A549 (cell line): ENCODE measurements around the gene OR9A2.

Experiments used
- CBX8 ChIP-seq: fragments of 200-600 bp; sonication (generic); IDR thresholded peaks from 2 replicates; pipeline ENCODE4 v1.6.1; 2016
- HOXA7 ChIP-seq: fragments of 250-450 bp; sonication (Bioruptor Pico); IDR thresholded peaks from 2 replicates; pipeline ENCODE4 v1.5.0; 2020; ENCODE audit warnings: mild to moderate bottlenecking, moderate library complexity
- JUNB ChIP-seq: fragments of >200 bp; sonication (Bioruptor Twin); formaldehyde crosslinking; IDR thresholded peaks from 2 replicates; pipeline ENCODE4 v1.6.1; 2016
- KDM1A ChIP-seq: fragments of 200-600 bp; sonication (generic); IDR thresholded peaks from 2 replicates; pipeline ENCODE4 v1.6.1; 2016; ENCODE audit warnings: low read depth, mild to moderate bottlenecking
- PHF8 ChIP-seq: fragments of 200-600 bp; sonication (generic); IDR thresholded peaks from 2 replicates; pipeline ENCODE4 v1.6.1; 2016; ENCODE audit warnings: low read depth, mild to moderate bottlenecking, antibody characterized with exemption, moderate library complexity, borderline replicate concordance
- RARB ChIP-seq: fragments of 250-450 bp; sonication (Bioruptor Pico); IDR thresholded peaks from 2 replicates; pipeline ENCODE4 v1.8.0; 2021; ENCODE audit warnings: mild to moderate bottlenecking, moderate library complexity
- ZSCAN20 ChIP-seq: fragments of 250-450 bp; sonication (Bioruptor Pico); IDR thresholded peaks from 2 replicates; pipeline ENCODE4 v1.8.0; 2022; ENCODE audit warnings: mild to moderate bottlenecking, moderate library complexity
- TF ChIP-seq, protein P1 (sequence below): fragments of >200 bp; sonication (Bioruptor Twin); formaldehyde crosslinking; IDR thresholded peaks from 3 replicates; pipeline ENCODE4 v1.5.1; 2016
- TF ChIP-seq, protein P2 (sequence below): fragments of 200-600 bp; sonication (generic); IDR thresholded peaks from 2 replicates; pipeline ENCODE4 v1.6.1; 2016; ENCODE audit warnings: antibody characterized with exemption, mild to moderate bottlenecking, moderate library complexity

DNA sequence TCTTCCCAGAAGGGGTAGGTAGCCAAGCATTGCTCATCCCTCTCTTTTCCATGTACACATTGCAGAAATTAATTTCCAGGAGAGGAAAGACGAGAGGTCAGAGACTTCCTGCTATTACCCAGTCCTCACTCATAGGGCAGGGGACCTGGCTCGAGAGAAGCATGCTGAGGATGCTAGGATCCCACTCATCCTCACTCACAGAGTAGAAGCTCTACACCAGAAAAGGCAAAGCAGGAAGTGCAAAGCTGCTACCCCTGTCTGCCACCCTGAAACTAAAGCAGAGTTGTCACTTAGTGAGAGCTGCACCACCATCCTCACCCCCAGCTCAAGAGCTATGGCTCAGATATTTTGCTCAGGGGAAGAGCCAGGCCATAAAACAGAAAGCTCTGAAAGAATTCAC lies 9.9 kb downstream of the OR9A2 start:
- TF ChIP-seq RARB (no peak), KDM1A (no peak), HOXA7 (CRISPR knock-in tag) (no peak), ZSCAN20 (CRISPR knock-in tag) (no peak), JUNB (no peak), PHF8 (no peak), CBX8 (no peak)
- TF ChIP-seq, protein P1, sequence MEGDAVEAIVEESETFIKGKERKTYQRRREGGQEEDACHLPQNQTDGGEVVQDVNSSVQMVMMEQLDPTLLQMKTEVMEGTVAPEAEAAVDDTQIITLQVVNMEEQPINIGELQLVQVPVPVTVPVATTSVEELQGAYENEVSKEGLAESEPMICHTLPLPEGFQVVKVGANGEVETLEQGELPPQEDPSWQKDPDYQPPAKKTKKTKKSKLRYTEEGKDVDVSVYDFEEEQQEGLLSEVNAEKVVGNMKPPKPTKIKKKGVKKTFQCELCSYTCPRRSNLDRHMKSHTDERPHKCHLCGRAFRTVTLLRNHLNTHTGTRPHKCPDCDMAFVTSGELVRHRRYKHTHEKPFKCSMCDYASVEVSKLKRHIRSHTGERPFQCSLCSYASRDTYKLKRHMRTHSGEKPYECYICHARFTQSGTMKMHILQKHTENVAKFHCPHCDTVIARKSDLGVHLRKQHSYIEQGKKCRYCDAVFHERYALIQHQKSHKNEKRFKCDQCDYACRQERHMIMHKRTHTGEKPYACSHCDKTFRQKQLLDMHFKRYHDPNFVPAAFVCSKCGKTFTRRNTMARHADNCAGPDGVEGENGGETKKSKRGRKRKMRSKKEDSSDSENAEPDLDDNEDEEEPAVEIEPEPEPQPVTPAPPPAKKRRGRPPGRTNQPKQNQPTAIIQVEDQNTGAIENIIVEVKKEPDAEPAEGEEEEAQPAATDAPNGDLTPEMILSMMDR: no peak
- TF ChIP-seq, protein P2, sequence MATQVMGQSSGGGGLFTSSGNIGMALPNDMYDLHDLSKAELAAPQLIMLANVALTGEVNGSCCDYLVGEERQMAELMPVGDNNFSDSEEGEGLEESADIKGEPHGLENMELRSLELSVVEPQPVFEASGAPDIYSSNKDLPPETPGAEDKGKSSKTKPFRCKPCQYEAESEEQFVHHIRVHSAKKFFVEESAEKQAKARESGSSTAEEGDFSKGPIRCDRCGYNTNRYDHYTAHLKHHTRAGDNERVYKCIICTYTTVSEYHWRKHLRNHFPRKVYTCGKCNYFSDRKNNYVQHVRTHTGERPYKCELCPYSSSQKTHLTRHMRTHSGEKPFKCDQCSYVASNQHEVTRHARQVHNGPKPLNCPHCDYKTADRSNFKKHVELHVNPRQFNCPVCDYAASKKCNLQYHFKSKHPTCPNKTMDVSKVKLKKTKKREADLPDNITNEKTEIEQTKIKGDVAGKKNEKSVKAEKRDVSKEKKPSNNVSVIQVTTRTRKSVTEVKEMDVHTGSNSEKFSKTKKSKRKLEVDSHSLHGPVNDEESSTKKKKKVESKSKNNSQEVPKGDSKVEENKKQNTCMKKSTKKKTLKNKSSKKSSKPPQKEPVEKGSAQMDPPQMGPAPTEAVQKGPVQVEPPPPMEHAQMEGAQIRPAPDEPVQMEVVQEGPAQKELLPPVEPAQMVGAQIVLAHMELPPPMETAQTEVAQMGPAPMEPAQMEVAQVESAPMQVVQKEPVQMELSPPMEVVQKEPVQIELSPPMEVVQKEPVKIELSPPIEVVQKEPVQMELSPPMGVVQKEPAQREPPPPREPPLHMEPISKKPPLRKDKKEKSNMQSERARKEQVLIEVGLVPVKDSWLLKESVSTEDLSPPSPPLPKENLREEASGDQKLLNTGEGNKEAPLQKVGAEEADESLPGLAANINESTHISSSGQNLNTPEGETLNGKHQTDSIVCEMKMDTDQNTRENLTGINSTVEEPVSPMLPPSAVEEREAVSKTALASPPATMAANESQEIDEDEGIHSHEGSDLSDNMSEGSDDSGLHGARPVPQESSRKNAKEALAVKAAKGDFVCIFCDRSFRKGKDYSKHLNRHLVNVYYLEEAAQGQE: no peak
